ENCODE data around the gene DNM3. TPM values are rescaled to one million over a fixed set of nuclear protein-coding genes. Genes with fewer than 3 reads are reported as not detected.

DNM3 gene
- total and polyA plus RNA-seq, 4 donors: 2.1 to 16.3 (median 5.6) TPM

GRCh38 chr1:172442404-172442803 is 601.1 kb downstream of the DNM3 start:
- H3K9me3 ChIP-seq (ENCODE audit: control insufficient read depth in 4 of 4, insufficient read depth in 3 of 4, low read length in 3 of 4): no peaks in the 10 kb centered on the region
- H3K4me1 ChIP-seq (ENCODE audit: control insufficient read depth in 5 of 5, insufficient read depth in 5 of 5, low read length in 5 of 5): peaks cover 3 to 8% (median 7%) of the 10 kb centered on the region in 5 donors
- 95 to 97% methylated on average over 6 of the region's 6 CpGs for WGBS, 2 donors
- H3K4me3 ChIP-seq: no peak overlapping the region
- no peak overlapping the region for H3K27ac ChIP-seq (ENCODE audit: low read depth in 1 of 2, low read length in 1 of 2)
- ATAC-seq (ENCODE audit: insufficient read depth, low FRiP score) (no peak), DNase-seq (no peak)
- peaks cover 0 to 5% (median 4%) of the 10 kb centered on the region in 4 donors for H3K36me3 ChIP-seq (ENCODE audit: control insufficient read depth in 4 of 4, insufficient read depth in 4 of 4, low read length in 4 of 4)
- H3K9ac ChIP-seq (ENCODE audit: insufficient read depth in 1 of 2, low read length in 2 of 2): no peak overlapping the region
- H3K27me3 ChIP-seq (ENCODE audit: control insufficient read depth in 3 of 3, insufficient read depth in 3 of 3, low read length in 2 of 3): no peaks in the 10 kb centered on the region
- no peak for TF ChIP-seq CTCF (IDR thresholded peaks at IDR 0.05; ENCODE audit: control extremely low read depth, extremely low read depth)

GRCh38 chr1:172442843-172443565 is 601.7 kb downstream of the DNM3 start:
- WGBS, 2 donors: 67 to 72% methylated on average over 3 of the region's 3 CpGs
- H3K4me3 ChIP-seq: no peak overlapping the region

GRCh38 chr1:172443666-172444453 is 602.6 kb downstream of the DNM3 start, which contains the start of gene PIGC:
Gene PIGC (minus strand): TSS chr1:172444069. CDS start chr1:172442622, 1,447 bp downstream.
- peaks cover 3 to 8% (median 7%) of the 10 kb centered on the region in 5 donors for H3K4me1 ChIP-seq (ENCODE audit: control insufficient read depth in 5 of 5, insufficient read depth in 5 of 5, low read length in 5 of 5)
- peak within 1 kb of the TSS; percentile 84 to 90 for H3K27ac ChIP-seq (ENCODE audit: low read depth in 1 of 2, low read length in 1 of 2)
- 7 to 8% methylated on average over 43 of the region's 43 CpGs for WGBS, 2 donors
- ATAC-seq (ENCODE audit: insufficient read depth, low FRiP score): peak; percentile 98
- peak; percentile 91 to 93 (median 91) for DNase-seq
- H3K4me3 ChIP-seq: peak within 1 kb of the TSS; percentile 98
- TF ChIP-seq CTCF (IDR thresholded peaks at IDR 0.05; ENCODE audit: control extremely low read depth, extremely low read depth): peak; percentile 70
- peak within 1 kb of the TSS; percentile 47 to 68 for H3K9ac ChIP-seq (ENCODE audit: insufficient read depth in 1 of 2, low read length in 2 of 2)
- no peaks in the 10 kb centered on the region for H3K9me3 ChIP-seq (ENCODE audit: control insufficient read depth in 4 of 4, insufficient read depth in 3 of 4, low read length in 3 of 4)
- peaks cover 0 to 5% (median 3%) of the 10 kb centered on the region in 4 donors for H3K36me3 ChIP-seq (ENCODE audit: control insufficient read depth in 4 of 4, insufficient read depth in 4 of 4, low read length in 4 of 4)
- no peaks in the 10 kb centered on the region for H3K27me3 ChIP-seq (ENCODE audit: control insufficient read depth in 3 of 3, insufficient read depth in 3 of 3, low read length in 2 of 3)

More at GRCh38 chr1:172442843-172443565, 601.7 kb downstream of the DNM3 start:
- H3K9me3 ChIP-seq (ENCODE audit: control insufficient read depth in 4 of 4, insufficient read depth in 3 of 4, low read length in 3 of 4): no peaks in the 10 kb centered on the region
- no peaks in the 10 kb centered on the region for H3K27me3 ChIP-seq (ENCODE audit: control insufficient read depth in 3 of 3, insufficient read depth in 3 of 3, low read length in 2 of 3)
- no peak for DNase-seq
- H3K9ac ChIP-seq (ENCODE audit: insufficient read depth in 1 of 2, low read length in 2 of 2): peak overlapping the region; percentile 47 to 68
- H3K36me3 ChIP-seq (ENCODE audit: control insufficient read depth in 4 of 4, insufficient read depth in 4 of 4, low read length in 4 of 4): peaks cover 0 to 5% (median 4%) of the 10 kb centered on the region in 4 donors
- TF ChIP-seq CTCF (IDR thresholded peaks at IDR 0.05; ENCODE audit: control extremely low read depth, extremely low read depth): no peak
- no peak for ATAC-seq (ENCODE audit: insufficient read depth, low FRiP score)
- H3K27ac ChIP-seq (ENCODE audit: low read depth in 1 of 2, low read length in 1 of 2): peak overlapping the region in 1 of 2 donors; percentile 84
- peaks cover 3 to 8% (median 7%) of the 10 kb centered on the region in 5 donors for H3K4me1 ChIP-seq (ENCODE audit: control insufficient read depth in 5 of 5, insufficient read depth in 5 of 5, low read length in 5 of 5)

Measured in lung (tissue), 12 donors.